NCI-H345 treated with DMSO at 0.1 percent for 48 hours (cell line): Measurements from ENCODE around the gene SEC24C.
A peak's percentile ranks its signal among the peaks of the same experiment; 100 is the strongest.
"Not testable (repeated sequence)": the region's sequence is repeated elsewhere in the genome, so short reads cannot be mapped to it uniquely, and the experiment has no call there.

Experiments used
- DNase-seq: peaks from one replicate; lab custom pipeline; 2025; ENCODE audit not compliant: unreplicated experiment; lab: John Stamatoyannopoulos, UW

The SEC24C gene

DNA sequence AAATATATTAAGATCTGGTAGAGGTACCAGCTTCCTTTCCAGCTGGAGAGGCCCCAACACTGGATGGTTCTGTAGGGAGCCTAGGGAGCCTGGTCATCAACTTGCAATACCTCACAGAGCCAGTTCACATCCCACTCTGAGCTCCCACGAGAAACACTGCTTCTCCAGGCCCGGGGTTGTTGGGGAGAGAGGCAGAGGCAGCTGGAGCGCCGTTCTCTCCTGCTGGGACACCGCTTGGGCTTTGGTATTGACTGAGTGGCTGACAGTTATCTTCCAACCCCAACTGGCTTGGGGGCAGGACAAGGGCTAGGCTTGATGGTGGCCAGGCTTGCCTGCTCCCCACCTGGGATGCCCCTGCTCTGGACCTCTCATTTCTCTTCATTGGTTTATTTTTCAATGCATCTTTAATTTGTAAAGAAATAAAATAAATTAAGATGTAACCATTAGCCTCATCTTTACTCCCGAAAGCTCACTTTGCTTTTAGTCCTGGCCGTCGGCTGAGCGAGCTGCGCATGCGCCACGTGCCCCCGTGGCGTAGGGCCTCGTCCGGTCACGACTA is 27.6 kb downstream of the SEC24C start:
- DNase-seq: no peak

DNA sequence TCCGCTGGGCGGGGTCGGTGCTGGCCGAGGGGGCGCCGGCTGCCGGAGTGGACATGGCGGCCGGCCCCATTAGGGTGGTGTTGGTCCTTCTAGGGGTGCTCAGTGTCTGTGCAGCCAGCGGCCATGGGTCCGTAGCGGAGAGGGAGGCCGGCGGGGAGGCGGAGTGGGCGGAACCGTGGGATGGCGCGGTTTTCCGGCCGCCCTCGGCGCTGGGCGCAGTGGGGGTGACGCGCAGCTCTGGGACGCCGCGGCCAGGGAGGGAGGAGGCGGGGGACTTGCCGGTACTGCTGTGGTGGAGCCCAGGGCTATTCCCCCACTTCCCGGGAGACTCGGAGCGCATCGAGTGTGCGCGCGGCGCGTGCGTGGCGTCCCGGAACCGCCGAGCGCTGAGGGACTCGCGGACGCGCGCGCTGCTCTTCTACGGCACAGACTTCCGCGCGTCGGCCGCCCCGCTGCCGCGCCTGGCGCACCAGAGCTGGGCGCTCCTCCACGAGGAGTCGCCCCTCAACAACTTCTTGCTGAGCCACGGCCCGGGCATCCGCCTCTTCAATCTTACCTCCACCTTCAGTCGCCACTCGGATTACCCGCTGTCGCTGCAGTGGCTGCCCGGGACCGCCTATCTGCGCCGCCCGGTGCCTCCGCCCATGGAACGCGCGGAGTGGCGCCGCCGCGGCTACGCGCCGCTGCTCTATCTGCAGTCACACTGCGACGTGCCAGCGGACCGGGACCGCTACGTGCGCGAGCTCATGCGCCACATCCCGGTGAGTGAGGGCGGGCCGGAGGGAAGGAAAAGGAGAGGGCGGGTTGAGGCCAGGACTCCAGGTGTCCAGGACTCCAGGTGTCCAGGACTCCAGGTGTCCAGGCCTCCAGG is 28.3 kb downstream of the SEC24C start:
- DNase-seq: no peak

DNA sequence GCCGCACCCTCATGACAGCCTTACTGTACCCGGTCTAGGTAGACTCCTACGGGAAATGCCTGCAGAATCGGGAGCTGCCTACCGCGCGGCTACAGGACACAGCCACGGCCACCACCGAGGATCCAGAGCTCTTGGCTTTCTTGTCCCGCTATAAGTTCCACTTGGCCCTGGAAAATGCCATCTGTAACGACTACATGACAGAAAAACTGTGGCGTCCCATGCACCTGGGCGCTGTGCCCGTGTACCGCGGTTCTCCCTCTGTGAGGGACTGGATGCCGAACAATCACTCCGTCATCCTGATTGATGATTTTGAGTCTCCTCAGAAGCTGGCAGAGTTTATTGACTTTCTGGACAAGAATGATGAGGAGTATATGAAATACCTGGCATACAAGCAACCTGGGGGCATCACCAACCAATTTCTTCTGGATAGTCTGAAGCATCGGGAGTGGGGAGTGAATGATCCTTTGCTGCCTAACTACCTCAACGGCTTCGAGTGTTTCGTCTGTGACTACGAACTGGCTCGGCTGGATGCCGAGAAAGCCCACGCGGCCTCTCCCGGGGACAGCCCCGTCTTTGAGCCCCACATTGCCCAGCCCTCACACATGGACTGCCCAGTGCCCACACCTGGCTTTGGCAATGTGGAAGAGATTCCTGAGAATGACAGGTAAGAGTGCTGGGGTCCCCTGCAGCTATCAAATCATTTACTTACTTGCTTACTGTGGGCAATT is 29.1 kb downstream of the SEC24C start:
- DNase-seq: no peak

GRCh38 chr10:73774637-73775036 is 30.5 kb downstream of the SEC24C start:
- DNase-seq: no peak

DNA sequence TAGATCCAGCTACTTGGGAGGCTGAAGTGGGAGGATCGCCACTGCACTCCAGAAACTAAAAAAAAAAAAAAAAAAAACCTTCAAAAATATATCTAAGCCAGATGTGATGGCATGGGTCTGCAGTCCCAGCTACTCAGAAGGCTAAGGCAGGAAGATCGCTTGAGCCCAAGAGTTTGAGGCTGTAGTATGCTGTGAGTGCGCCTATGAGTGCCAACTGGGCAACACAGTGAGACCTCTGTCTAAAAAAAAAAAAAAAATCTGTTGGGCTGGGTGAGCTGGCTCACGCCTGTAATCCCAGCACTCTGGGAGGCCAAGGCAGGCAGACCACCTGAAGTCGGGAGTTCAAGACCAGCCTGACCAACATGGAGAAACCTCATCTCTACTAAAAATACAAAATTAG is 34.8 kb downstream of the SEC24C start:
- DNase-seq: no peak

DNA sequence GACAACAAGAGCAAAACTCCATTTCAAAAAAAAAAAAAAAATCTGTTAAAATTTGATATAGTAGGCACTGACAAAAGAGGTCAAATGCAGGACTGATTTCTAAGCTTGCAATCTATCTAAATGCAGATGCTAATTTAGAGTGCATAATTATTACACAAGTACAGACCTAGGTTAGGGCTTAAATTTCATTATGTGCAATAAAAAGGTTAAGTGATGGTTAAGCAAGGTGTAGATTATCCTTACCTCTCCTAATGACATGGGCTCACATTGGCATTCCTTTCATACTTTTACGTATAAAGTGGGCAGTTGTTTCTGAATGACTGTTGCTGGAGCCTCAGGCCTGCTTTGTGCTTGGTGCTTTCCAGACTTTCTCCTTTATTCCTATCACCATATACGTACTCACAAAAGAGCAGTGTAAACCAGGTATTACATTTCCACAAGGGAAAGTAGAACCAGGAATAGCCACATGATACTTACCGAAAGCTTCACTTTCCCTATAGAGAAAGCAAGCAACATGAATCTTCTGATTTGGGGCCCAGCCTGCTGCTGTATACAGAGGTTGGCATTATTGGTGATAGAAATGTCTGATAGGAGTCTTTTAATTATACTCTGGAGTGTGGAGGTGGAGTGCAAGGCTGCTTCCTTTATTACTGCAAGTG is 35.5 kb downstream of the SEC24C start:
- no peak for DNase-seq

GRCh38 chr10:73780301-73780700 is 36.1 kb downstream of the SEC24C start:
- DNase-seq: no peak

- DNase-seq: no peak
Observed at GRCh38 chr10:73780966-73781365, 36.8 kb downstream of the SEC24C start.

DNA sequence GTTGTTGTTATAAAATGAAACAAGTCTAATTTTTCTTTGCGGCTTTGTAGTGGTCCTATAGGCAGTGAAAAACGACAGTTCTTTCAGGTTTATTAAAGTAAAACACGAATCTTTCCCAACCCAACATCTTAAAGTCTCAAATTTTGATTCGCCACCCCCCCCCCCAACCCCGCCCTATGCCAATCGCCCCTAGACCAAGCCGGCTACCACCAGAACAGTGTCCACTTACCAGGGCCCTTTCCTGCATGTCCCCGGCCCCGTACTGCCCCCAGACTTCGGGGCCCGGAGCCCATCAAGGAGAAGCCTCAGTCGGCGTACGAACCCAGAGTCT is 37.3 kb downstream of the SEC24C start:
- DNase-seq: no peak

- DNase-seq: peak; percentile 45
Observed at GRCh38 chr10:73781879-73782748, 37.9 kb downstream of the SEC24C start, which contains the start of gene CHCHD1. TSS of gene CHCHD1 (plus strand) at chr10:73782048. CDS start at chr10:73782076, 28 bp downstream.

GRCh38 chr10:73782749-73783085 is 38.5 kb downstream of the SEC24C start:
- DNase-seq: no peak

DNA sequence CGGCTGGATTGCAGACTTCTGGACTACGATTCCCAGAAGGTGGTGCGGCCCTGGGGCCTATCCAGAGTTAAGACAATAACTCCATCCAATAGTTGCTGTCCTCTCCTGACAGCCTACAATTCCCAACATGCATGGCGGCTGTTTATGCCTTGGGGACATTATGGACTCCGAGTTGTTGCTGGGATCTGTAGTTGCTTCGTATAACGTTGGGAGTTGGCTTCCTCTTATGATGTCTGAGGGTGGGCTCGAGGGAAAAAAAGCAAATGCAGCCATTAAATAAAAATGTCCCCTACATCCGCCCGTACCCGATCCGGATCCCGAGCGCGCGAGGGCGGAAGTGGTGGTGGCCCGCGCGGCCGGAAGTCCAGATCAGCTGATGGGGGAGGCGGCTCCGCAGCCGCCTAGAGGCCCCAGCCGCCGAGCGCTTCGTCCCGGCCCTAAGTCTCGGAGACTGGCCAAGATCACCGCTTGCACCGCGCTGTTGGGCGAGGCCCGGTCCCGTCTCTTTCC is 41.1 kb downstream of the SEC24C start, which contains the start of gene ZSWIM8:
Gene ZSWIM8, plus strand, starts transcription at position 396 of the 510 bp plus-strand sequence. CDS start 273 bp downstream, outside the sequence.
- peak; percentile 88 for DNase-seq

GRCh38 chr10:73785721-73786511 is 41.7 kb downstream of the SEC24C start:
- no peak for DNase-seq

GRCh38 chr10:73786512-73786885 is 42.3 kb downstream of the SEC24C start:
- no peak for DNase-seq

GRCh38 chr10:73787031-73787800 is 43.0 kb downstream of the SEC24C start:
- not testable (repeated sequence) for DNase-seq

GRCh38 chr10:73788864-73789658 is 44.9 kb downstream of the SEC24C start:
- DNase-seq: no peak

DNA sequence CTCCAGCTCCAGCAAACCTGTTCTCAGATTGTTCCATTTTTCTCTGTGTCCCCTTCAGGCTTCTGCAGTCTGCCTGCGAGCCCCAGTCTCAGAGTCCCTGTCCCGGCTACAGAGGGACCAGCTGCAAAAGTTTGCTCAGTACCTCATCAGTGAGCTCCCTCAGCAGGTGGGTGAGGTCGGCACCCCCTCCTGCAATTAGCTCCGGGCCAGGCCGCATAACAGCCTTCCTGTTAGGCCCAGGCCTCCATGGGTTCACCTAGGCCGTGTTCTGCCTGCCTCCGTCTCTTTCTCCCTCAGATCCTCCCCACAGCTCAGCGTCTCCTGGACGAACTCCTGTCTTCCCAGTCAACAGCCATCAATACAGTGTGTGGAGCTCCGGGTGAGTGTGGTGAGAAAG is 45.5 kb downstream of the SEC24C start:
- no peak for DNase-seq
